ENCODE data around the gene RBX1.
"Not testable (repeated sequence)": the region's sequence is repeated elsewhere in the genome, so short reads cannot be mapped to it uniquely, and the experiment has no call there.

Gene RBX1

GRCh38 chr22:40973144-40973543 lies 22.0 kb downstream of the RBX1 start:
- DNase-seq, result no peak

GRCh38 chr22:40975366-40975765 lies 24.2 kb downstream of the RBX1 start:
- no peak for DNase-seq

DNA sequence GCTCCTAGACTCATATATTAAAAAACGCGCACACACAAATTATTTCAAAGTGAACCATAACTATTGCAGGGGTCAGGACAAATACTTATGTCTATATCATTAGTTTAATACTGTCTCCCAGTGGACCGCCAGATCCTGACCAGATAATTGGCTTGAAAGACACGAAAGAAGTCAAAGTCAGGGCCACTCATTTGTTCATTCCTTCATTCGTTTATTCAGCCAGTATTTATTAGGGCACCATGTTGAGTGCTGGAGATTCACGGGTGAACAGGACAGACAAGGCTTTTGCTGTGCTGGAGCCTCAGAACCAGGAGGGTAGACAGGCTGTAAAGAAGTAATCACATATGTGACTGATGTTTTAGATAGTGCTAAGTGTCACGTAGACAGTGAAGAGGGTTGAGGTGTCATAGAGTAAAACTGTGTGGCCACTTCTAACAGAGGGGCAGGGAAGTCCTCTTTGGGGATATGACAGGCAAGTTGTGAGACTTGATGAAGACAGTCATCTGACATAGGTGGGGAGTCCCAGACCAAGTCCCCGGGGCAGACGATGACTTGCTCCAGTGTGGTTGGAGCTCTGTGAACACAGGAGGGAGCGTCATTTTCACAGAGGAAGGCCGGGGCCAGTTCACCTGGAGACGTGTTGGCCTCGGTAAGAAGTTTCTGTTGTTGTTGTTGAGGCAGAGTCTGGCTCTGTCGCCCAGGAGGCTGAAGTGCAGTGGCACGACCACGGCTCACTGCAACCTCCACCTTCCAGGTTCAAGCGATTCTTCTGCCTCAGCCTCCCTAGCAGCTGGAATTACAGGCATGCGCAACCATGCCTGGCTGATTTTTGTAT lies 25.9 kb downstream of the RBX1 start:
- DNase-seq, result no peak

GRCh38 chr22:40979198-40979597 lies 28.0 kb downstream of the RBX1 start:
- DNase-seq, result no peak

DNA sequence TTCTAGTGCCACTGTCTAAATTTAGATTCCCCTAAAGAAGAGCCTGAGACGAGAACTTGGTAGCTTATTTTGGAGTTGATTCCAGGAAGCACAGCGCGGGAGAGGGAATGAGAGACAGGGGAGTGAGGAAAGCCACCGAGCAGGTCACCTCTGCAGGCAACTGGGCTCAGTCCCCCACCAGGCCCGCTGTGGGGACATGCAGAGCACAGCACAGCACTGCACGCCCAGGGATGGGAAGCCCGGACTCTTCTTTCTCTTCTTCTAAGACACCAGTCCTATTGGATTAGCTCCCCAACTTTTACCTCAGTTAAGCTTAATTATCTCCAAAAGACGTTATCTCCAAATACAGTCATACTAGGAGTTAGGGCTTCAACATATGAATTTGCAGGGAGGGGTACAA lies 28.7 kb downstream of the RBX1 start:
- no peak for DNase-seq

DNA sequence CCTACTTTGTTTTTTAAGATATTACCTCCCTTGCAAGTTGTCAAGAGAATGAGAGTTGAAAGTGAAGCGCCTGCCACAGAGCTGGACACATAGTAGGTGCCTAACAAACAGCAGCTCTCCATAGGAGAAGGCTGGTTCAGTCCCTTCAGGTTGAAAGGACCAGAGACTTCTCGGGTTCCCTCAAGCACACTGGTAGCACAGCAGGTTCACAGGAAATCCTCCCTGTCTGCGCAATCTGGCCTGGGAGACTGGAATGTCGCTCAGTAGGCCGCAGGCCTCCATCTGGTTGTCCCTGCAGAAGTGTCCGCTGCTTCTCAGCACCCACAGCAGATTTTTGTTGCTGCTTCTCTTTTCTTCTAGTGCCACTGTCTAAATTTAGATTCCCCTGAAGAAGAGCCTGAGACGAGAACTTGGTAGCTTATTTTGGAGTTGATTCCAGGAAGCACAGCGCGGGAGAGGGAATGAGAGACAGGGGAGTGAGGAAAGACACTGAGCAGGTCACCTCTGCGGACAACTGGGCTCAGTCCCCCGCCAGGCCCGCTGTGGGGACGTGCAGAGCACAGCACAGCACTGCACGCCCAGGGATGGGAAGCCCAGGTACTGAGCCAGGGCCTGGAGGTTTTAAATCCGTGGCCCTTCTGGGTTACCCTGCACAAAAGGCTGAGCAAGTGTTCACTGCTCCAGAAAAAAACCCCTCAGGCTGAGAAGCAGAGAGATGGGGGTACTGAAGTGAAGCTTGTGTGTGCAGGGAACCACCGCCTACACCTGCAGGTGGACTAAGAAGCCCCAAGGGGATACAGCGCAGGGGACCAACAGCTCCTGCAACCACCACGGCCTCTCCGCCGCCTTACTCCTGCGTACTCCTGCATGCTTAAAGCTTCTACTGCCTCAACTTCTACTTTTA lies 31.6 kb downstream of the RBX1 start:
- DNase-seq, result no peak

DNA sequence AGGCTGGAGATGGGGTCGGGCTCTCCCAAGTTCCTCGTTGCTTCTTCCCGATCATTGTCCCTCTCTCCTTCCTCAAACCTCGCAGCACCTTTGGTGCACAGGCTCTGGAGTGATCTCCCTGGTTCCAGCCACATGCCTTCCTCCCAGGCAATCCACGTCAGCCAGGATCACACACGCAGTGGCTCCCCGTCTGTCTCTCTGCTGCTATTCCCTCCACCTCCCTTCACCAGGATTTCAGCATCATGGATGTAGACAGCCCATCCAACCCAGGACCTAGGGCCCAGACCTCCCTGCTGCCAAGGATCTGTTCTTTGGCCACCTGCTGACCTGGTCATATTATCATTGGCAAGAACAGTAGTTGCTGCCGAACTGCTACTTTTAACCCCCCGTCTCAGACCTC lies 40.1 kb downstream of the RBX1 start:
- DNase-seq, result no peak

GRCh38 chr22:40995821-40996220 lies 44.6 kb downstream of the RBX1 start:
- no peak for DNase-seq

GRCh38 chr22:40997520-40997919 lies 46.3 kb downstream of the RBX1 start:
- DNase-seq, result no peak

DNA sequence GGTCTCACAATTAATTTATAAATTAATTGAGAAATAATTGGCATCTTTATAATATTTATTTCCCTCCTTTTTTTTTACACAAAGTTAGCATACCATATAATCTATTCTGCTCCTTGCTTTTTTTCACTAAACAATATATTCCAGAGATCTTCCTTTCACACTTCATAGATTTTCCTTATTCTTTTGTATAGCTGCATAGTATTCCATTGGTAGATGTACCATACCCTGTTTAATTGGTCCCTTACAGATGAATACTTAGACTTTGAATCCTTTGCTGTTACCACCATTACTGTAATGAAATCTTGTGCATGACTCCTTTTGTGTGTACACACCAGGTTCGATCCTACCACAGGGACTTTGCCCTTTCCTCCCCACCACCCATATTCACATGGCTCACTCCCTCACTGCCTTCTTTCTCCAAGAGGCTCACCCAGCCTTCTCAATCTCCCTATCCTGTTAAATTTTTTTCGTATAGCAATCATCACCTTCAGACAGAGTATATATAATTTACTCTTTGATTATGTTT lies 48.9 kb downstream of the RBX1 start:
- DNase-seq, result no peak

DNA sequence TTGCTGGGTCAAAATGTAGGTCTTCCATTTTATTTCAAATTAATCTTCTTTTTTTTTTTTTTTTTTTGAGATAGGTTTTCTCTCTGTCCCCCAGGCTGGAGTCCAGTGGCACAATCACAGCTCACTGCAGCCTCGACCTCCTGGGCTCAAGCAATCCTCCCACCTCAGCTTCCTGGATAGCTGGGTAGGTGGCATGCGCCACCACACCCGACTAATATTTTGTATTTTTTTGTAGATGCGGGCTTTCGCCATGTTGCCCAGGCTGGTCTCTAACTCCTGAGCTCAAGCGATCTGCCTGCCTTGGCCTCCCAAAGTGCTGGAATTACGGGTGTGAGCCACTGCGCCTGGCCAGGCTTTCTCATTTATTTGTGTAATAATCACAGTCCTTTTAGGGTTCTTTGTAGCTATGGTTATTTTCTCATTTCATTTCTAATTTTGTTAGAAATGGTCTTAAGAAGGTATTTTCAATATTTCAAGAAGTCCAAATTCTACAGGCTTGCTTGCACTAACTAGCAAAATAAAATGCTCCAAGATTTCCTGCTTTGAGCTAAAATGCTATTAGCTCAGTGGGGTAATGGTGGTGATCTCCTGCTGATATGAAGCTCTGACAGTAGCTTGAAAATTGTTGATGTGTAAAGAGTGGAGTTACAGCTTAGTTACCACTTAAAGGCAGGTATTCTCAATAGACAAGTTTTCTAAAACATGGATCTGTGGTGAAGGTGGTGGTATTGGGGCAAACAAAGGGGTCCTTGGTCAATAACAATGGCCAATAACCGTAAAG lies 50.0 kb downstream of the RBX1 start:
- DNase-seq, result no peak

GRCh38 chr22:41001722-41002122 lies 50.5 kb downstream of the RBX1 start:
- no peak for DNase-seq

GRCh38 chr22:41002386-41002785 lies 51.2 kb downstream of the RBX1 start:
- not testable (repeated sequence) for DNase-seq

- DNase-seq, result no peak
Measured at GRCh38 chr22:41003066-41003465, 51.9 kb downstream of the RBX1 start.

DNA sequence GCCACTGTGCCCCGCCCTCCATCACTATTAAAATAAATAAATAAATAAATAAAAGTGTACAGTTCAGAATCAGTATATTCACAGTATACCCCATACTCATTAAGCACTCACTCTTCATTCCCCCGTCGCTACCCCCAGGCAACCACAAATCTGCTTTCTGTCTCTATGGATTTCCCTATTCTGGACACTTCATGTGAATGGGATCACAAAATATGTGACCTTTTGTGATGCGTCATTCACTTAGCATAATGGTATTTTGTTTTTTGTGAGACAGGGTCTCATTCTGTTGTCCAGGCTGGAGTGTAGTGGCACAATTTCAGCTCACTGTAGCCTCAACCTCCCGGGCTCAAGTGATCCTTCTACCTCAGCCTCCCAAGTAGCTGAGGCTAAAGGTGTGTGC lies 52.8 kb downstream of the RBX1 start:
- DNase-seq, result no peak

GRCh38 chr22:41009222-41009948 lies 58.2 kb downstream of the RBX1 start:
- DNase-seq, result peak; percentile 52

GRCh38 chr22:41015003-41015402 lies 63.8 kb downstream of the RBX1 start:
- no peak for DNase-seq

- DNase-seq, result no peak
Measured at GRCh38 chr22:41021061-41021612, 70.0 kb downstream of the RBX1 start.

DNA sequence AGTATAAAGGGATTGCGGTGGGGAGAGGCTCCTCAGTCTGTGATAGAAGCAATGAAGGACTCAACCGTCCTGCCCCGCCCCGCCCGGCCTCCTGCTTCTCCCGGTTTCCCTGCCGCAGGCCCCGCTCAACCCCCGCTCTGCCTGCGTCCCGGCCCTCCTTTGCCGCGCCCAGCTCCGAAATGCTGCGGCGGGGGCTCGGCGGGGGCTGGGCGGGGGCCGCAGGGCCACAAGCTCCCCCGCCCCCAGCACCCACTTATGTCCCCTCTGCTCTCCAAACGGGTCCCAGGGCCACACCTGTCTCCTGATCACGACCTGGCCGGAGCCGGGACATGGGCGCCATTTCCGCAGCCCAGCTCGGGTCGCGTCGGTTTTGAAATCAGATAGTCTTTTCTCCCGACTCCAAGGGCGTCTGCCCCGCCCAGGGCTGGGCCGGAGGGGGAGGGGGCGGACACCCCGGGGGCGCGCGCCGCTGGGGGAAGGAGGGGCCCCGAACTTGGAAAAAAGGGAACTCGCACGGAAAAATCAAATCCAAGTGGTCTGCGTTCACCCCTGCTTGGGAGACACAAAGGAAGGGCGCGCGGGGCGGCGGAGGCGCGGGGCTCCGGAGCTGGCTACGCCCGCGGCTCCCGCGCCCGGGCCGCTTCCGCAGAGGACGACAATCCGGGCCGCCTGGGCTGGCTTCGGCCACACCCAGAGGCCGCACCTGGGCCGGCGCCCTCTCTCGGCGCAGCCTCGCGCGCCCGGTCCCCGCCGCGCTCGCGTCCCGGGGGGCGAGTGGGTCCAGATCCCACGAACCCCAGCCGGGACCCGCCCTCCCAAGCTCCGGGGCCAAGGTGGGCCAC lies 70.7 kb downstream of the RBX1 start:
- DNase-seq, result peak; percentile 43 to 64

GRCh38 chr22:41022470-41023298 lies 71.5 kb downstream of the RBX1 start:
- peak; percentile 66 to 71 for DNase-seq
